Measurements from ENCODE around the gene ALS2CL. TPM values are rescaled to one million over a fixed set of nuclear protein-coding genes. Genes with fewer than 3 reads are reported as not detected.

ALS2CL gene
- total RNA-seq, 3 donors from 2014 or later (not counting 1 experiment from before 2014, with no cell fraction given) = 0.07 to 1.3 (median 0.70) TPM

- Mint-ChIP-seq H3K4me1 (peaks cover 0 to 8% of the 10 kb centered on the region in 2 donors), H3K36me3 (no peaks in the 10 kb centered on the region), H3K27me3 (ENCODE audit: low read depth in 2 of 2) (peaks cover 8 to 16% of the 10 kb centered on the region in 2 donors), H3K27ac (no peak within 1 kb of the TSS), H3K9me3 (no peaks in the 10 kb centered on the region), H3K4me3 (no peak within 1 kb of the TSS)
- Histone ChIP-seq H3K9me3 (ENCODE audit: control insufficient read depth, insufficient read depth, low read length) (no peaks in the 10 kb centered on the region), H3K27me3 (ENCODE audit: control insufficient read depth, insufficient read depth, low read length) (peaks cover 7% of the 10 kb centered on the region), H3K4me3 (ENCODE audit: low read length) (no peak within 1 kb of the TSS), H3K27ac (ENCODE audit: low read length) (no peak within 1 kb of the TSS), H3K36me3 (ENCODE audit: control insufficient read depth, insufficient read depth, low read length) (no peaks in the 10 kb centered on the region), H3K4me1 (ENCODE audit: control insufficient read depth, insufficient read depth, low read length) (peaks cover 4% of the 10 kb centered on the region)
- no peak for DNase-seq
- TF ChIP-seq CTCF (IDR thresholded peaks at IDR 0.05) = no peak
- no peak for ATAC-seq
- intact Hi-C loops (cut with micrococcal nuclease) = no loop called here
- WGBS (ENCODE audit: insufficient coverage) = 8% methylated on average over 49 of the region's 51 CpGs
Observed at GRCh38 chr3:46701181-46701939, 7.9 kb upstream of the ALS2CL start, which contains the start of gene TMIE. TSS of gene TMIE (plus strand) at chr3:46701392. CDS start at chr3:46701488, 96 bp downstream.

GRCh38 chr3:46700772-46701171 is 7.3 kb upstream of the ALS2CL start:
- ATAC-seq (no peak), DNase-seq (no peak)
- Histone ChIP-seq H3K4me1 (ENCODE audit: control insufficient read depth, insufficient read depth, low read length) (peaks cover 8% of the 10 kb centered on the region), H3K36me3 (ENCODE audit: control insufficient read depth, insufficient read depth, low read length) (no peaks in the 10 kb centered on the region), H3K27me3 (ENCODE audit: control insufficient read depth, insufficient read depth, low read length) (peaks cover 7% of the 10 kb centered on the region), H3K9me3 (ENCODE audit: control insufficient read depth, insufficient read depth, low read length) (no peaks in the 10 kb centered on the region), H3K4me3 (ENCODE audit: low read length) (no peak overlapping the region), H3K27ac (ENCODE audit: low read length) (no peak overlapping the region)
- H3K27ac Mint-ChIP-seq = no peak overlapping the region
- TF ChIP-seq CTCF (IDR thresholded peaks at IDR 0.05) = no peak
- peaks cover 0 to 12% of the 10 kb centered on the region in 2 donors for H3K4me1 Mint-ChIP-seq
- H3K9me3 Mint-ChIP-seq = no peaks in the 10 kb centered on the region
- no peaks in the 10 kb centered on the region for H3K36me3 Mint-ChIP-seq
- H3K27me3 Mint-ChIP-seq (ENCODE audit: low read depth in 2 of 2) = peaks cover 8 to 16% of the 10 kb centered on the region in 2 donors
- intact Hi-C loops (cut with micrococcal nuclease) = no loop called here
- 75% methylated on average over 4 of the region's 4 CpGs for whole genome bisulfite sequencing (ENCODE audit: insufficient coverage)
- no peak overlapping the region for H3K4me3 Mint-ChIP-seq

GRCh38 chr3:46699676-46700523 is 6.4 kb upstream of the ALS2CL start:
- Mint-ChIP-seq H3K9me3 (no peaks in the 10 kb centered on the region), H3K4me1 (peaks cover 0 to 20% of the 10 kb centered on the region in 2 donors), H3K27ac (no peak overlapping the region), H3K4me3 (no peak overlapping the region), H3K27me3 (ENCODE audit: low read depth in 2 of 2) (peaks cover 8 to 16% of the 10 kb centered on the region in 2 donors), H3K36me3 (no peaks in the 10 kb centered on the region)
- no peak overlapping the region for H3K4me3 ChIP-seq (ENCODE audit: low read length)
- no peaks in the 10 kb centered on the region for H3K9me3 ChIP-seq (ENCODE audit: control insufficient read depth, insufficient read depth, low read length)
- intact Hi-C loops (cut with micrococcal nuclease) = no loop called here
- peaks cover 16% of the 10 kb centered on the region for H3K4me1 ChIP-seq (ENCODE audit: control insufficient read depth, insufficient read depth, low read length)
- peaks cover 7% of the 10 kb centered on the region for H3K27me3 ChIP-seq (ENCODE audit: control insufficient read depth, insufficient read depth, low read length)
- H3K27ac ChIP-seq (ENCODE audit: low read length) = no peak overlapping the region
- H3K36me3 ChIP-seq (ENCODE audit: control insufficient read depth, insufficient read depth, low read length) = no peaks in the 10 kb centered on the region
- DNase-seq (no peak), ATAC-seq (no peak)
- no peak for TF ChIP-seq CTCF (IDR thresholded peaks at IDR 0.05)
- 82% methylated on average over 8 of the region's 8 CpGs for WGBS (ENCODE audit: insufficient coverage)
